Measurements from ENCODE around the gene AGTRAP. TPM values are rescaled to one million over a fixed set of nuclear protein-coding genes. Genes with fewer than 3 reads are reported as not detected.

AGTRAP gene
- total and polyA plus RNA-seq, 2 of the 8 experiments (the other 6 are each of a cell fraction or from before 2014, with no cell fraction given) = 69.7 to 192 TPM

DNA sequence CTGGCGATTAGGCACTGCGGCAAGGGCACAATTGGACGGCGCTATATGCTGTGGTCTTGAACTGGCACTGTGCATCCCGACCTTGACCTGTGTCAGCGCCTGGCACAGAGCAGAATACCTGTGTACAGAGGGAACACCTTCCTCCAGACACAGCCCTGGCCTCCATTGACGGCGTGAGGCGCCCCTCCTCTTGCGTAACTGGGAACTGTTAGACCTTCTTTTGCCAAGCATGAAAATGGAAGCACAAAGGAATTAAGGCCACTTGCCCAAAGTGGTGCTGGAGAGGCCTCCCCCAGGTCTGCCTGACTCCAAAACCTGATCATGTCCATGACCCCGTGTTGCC is 6.8 kb upstream of the AGTRAP start:
- no peak for TF ChIP-seq MAFK (IDR thresholded peaks at IDR 0.05; ENCODE audit: low read depth, low read length)
- peak; percentile 56; the same call in 1 of the 2 replicates for TF ChIP-seq CEBPB (IDR thresholded peaks at IDR 0.05; ENCODE audit: low read depth, low read length)
- Histone ChIP-seq H3K36me3 (ENCODE audit: control insufficient read depth in 2 of 4, insufficient read depth in 4 of 4, low read length in 3 of 4) (no peaks in the 10 kb centered on the region), H3K23me2 (ENCODE audit: low read depth, low read length) (peaks cover 4% of the 10 kb centered on the region; the same call in 1 of the 2 replicates), H3K18ac (ENCODE audit: extremely low read depth, low read length) (no peak overlapping the region), H2AK5ac (ENCODE audit: low read depth, low read length) (peak overlapping the region; percentile 83; the same call in 1 of the 2 replicates), H2BK20ac (ENCODE audit: low read length) (peak overlapping the region; percentile 53), H2AFZ (ENCODE audit: low read length) (no peak overlapping the region), H3K56ac (replicated peaks; ENCODE audit: insufficient read length, low read depth, low read length) (no peak overlapping the region), H3K9ac (replicated peaks in 1 of 4; ENCODE audit: extremely low read depth in 1 of 4, low read depth in 3 of 4, low read length in 3 of 4) (no peak overlapping the region), H3K9me3 (ENCODE audit: insufficient read depth in 2 of 2, low read depth in 1 of 2, low read length in 1 of 2) (no peaks in the 10 kb centered on the region), H3K14ac (ENCODE audit: insufficient read length) (no peak overlapping the region), H3K79me2 (ENCODE audit: control insufficient read depth in 1 of 2, insufficient read depth in 2 of 2, low read length in 2 of 2) (no peaks in the 10 kb centered on the region), H4K20me1 (replicated peaks in 1 of 2; ENCODE audit: control insufficient read depth in 1 of 2, insufficient read depth in 2 of 2, low read length in 2 of 2) (peaks cover 0 to 1% of the 10 kb centered on the region in 2 experiments), H2BK12ac (ENCODE audit: low read depth, low read length) (peak overlapping the region; percentile 98), H4K91ac (replicated peaks; ENCODE audit: insufficient read length, low read length) (peak overlapping the region; percentile 52), H4K8ac (ENCODE audit: extremely low read depth, insufficient read depth, low read length) (peak overlapping the region; percentile 4), H3K27ac (ENCODE audit: low read depth, low read length) (no peak overlapping the region), H2BK15ac (ENCODE audit: low read length) (peak overlapping the region; percentile 90; the same call in 1 of the 2 replicates), H3K27me3 (replicated peaks in 1 of 4; ENCODE audit: control insufficient read depth in 3 of 4, extremely low read depth in 1 of 4, insufficient read depth in 3 of 4, low read length in 3 of 4) (no peaks in the 10 kb centered on the region), H3K23ac (ENCODE audit: insufficient read length) (no peak overlapping the region), H2BK120ac (replicated peaks; ENCODE audit: low read depth, low read length) (peak overlapping the region; percentile 70), H3K79me1 (ENCODE audit: low read depth, low read length) (no peaks in the 10 kb centered on the region), H3K4me3 (ENCODE audit: extremely low read depth in 1 of 4, insufficient read depth in 2 of 4, low read depth in 3 of 4, low read length in 4 of 4) (no peak overlapping the region), H4K5ac (ENCODE audit: insufficient read length, low read depth, low read length) (no peak overlapping the region), H3K4me2 (ENCODE audit: insufficient read depth in 1 of 2, low read depth in 2 of 2, low read length in 2 of 2) (0 out of 4 replicates have a peak overlapping the region, but pooled peaks have one; percentile 4 to 16), H2BK5ac (ENCODE audit: low read depth, low read length) (peak overlapping the region; percentile 94; the same call in 1 of the 2 replicates), H3K4ac (replicated peaks; ENCODE audit: insufficient read length, low read depth, low read length) (peak overlapping the region; percentile 32), H3K4me1 (replicated peaks in 1 of 4; ENCODE audit: control insufficient read depth in 3 of 4, insufficient read depth in 4 of 4, low read length in 3 of 4) (peaks cover 4 to 39% (median 30%) of the 10 kb centered on the region in 4 experiments)
- ChIA-PET POLR2A (ENCODE audit: partially characterized antibody) (interaction anchor here (0.7 to 1.7 kb wide), 4 partner anchors 13 to 39 kb away, joined by 3 to 5 read pairs (median 3); no protein-coding TSS in a partner anchor), CTCF (ENCODE audit: partially characterized antibody) (interaction anchor here (1.1 to 1.8 kb wide), 2 partner anchors 9 to 20 kb away, joined by 3 to 9 read pairs; no protein-coding TSS in a partner anchor)
- DNase-seq (ENCODE audit: low read depth in 1 of 2, low spot score in 2 of 2) (no peak), FAIRE-seq (no peak)
- 92% methylated on average over 11 of the region's 11 CpGs; no CpG with 5 or more reads in 1 of the 2 experiments for WGBS, 2 experiments (ENCODE audit: extremely low coverage in 1 of 2, insufficient coverage in 1 of 2, insufficient read length in 1 of 2, insufficient replicate concordance in 2 of 2, low coverage in 1 of 2, low lambda C conversion rate in 2 of 2, missing lambda C conversion rate in 1 of 2)

Measured in H1 (cell line).